Effector memory CD4-positive, alpha-beta T cell (primary cell): ENCODE measurements around the gene RBM38.

Source experiments
- DNase-seq, 3 donors: peaks; one replicate each; pipeline ENCODE4 v3.0.0-alpha.2; 2020
- H3K27ac ChIP-seq: 2 replicates; pipeline ENCODE4 v1.7.0; 2013; ENCODE audit warnings: mild to moderate bottlenecking, low read length, moderate library complexity; ENCODE audit not compliant: insufficient read depth, poor library complexity, severe bottlenecking
- H3K27me3 ChIP-seq: replicated peaks from 2 replicates; pipeline ENCODE4 v1.7.0; 2013; ENCODE audit warnings: mild to moderate bottlenecking, low read length; ENCODE audit not compliant: insufficient read depth, control insufficient read depth, poor library complexity, severe bottlenecking
- H3K36me3 ChIP-seq: 2 replicates; pipeline ENCODE4 v1.7.0; 2013; ENCODE audit warnings: mild to moderate bottlenecking, low read length, moderate library complexity; ENCODE audit not compliant: control insufficient read depth, insufficient read depth
- H3K4me1 ChIP-seq: 2 replicates; pipeline ENCODE4 v1.7.0; 2013; ENCODE audit warnings: low read length, mild to moderate bottlenecking; ENCODE audit not compliant: control insufficient read depth, insufficient read depth, poor library complexity, severe bottlenecking
- H3K4me3 ChIP-seq: 2 replicates; pipeline ENCODE4 v1.7.0; 2013; ENCODE audit warnings: low read length, low read depth, mild to moderate bottlenecking; ENCODE audit not compliant: insufficient read depth, poor library complexity, severe bottlenecking
- H3K9me3 ChIP-seq: 2 replicates; pipeline ENCODE4 v1.7.0; 2013; ENCODE audit warnings: mild to moderate bottlenecking, low read length, moderate library complexity; ENCODE audit not compliant: control insufficient read depth

The RBM38 gene

DNA sequence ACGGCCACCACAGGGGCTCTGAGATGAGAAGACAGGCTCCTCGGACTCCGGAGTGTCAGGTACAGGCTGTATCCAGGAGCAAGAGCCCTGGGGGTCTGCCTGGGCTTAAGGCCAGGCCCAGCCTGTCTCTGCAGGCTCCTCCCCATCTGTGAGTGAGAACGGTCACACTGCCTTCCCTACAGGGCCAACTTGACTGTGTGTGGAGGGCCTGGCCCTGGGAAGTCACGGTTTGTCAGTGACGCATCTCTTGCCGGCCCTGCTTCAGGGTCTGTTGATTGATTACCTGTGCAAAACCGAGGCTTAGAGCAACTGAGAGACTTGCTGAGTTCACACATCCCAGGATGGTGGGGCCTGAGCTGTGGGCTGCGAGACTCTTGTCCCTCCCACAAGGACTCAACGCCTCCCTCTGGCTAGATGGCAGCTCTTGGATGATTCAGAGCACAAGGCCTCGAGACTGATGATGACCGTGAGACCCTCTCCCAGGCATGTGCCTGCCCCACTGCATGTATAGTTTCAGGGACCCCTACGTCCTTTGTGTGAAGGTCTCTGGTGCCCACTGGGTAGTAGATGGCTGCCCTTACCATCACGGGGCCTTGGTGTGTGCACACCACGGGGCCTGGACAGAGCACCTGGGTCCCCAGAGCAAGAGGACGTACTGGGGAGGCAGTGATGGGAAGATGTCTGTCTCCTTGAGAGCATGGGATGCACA, 5.9 kb downstream of the RBM38 start:
- Histone ChIP-seq H3K27ac (peak overlapping the region; percentile 90), H3K36me3 (peaks cover 67% of the 10 kb centered on the region), H3K27me3 (no peaks in the 10 kb centered on the region), H3K4me3 (peak overlapping the region; percentile 24), H3K9me3 (no peaks in the 10 kb centered on the region), H3K4me1 (peaks cover 90% of the 10 kb centered on the region)
- DNase-seq, result no peak

DNA sequence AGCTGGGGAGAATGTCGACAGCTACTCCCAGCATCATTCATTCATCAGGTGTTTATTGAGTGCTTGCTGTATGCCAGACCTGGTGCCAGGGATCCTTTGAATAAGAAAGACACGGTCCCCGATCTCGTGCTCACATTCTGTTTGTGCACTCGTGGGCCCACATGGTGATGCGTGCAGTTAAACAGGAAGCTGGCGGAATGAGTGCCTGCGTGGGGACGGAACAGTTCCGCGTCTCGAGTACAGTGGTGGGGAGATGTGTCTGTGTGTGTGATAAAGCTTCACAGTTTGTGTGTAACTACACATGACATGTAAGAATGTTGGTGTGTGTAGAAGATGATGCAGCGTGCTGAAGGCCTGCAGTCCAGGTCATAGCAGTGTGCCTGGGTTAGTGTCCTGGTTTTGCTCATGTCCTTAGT, 6.5 kb downstream of the RBM38 start:
- DNase-seq, result peak; percentile 50 to 67 (median 57)
- H3K36me3 ChIP-seq, result peaks cover 71% of the 10 kb centered on the region
- peaks cover 91% of the 10 kb centered on the region for H3K4me1 ChIP-seq
- H3K4me3 ChIP-seq, result peak overlapping the region; percentile 24
- peak overlapping the region; percentile 90 for H3K27ac ChIP-seq
- no peaks in the 10 kb centered on the region for H3K27me3 ChIP-seq
- H3K9me3 ChIP-seq, result no peaks in the 10 kb centered on the region

DNA sequence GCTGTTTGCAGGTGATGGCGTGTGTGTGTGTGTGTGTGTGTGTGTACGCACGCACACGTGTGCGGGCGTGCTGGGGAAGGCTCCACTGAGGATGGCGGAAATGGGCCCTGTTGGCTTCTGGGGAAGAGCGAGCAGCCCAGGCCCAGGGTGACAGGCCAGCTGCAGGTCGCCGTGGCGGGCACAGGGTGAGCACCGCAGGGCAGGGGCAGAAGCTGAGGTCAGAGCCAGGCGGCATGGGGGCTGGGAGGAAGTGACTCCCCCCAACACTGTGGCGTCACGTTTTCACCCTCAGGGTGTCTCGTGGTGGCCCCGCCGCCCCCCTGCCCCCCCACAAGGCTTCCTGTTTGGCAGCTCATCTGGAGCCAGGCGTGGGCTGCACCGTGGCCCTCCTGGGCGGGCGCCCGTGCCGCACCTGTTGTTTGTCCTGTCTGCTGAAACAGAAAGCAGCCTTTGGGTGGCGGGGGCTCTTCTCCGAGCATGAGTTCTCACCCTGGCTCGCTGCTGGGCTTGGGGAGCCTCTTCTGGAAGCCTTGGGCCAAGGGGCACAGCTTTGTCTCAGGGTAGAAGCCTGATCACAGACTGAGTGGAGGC, 7.1 kb downstream of the RBM38 start:
- no peaks in the 10 kb centered on the region for H3K27me3 ChIP-seq
- peak; percentile 82 to 94 (median 89) for DNase-seq
- H3K9me3 ChIP-seq, result no peaks in the 10 kb centered on the region
- H3K4me1 ChIP-seq, result peaks cover 94% of the 10 kb centered on the region
- H3K36me3 ChIP-seq, result peaks cover 76% of the 10 kb centered on the region
- peak overlapping the region; percentile 39 for H3K4me3 ChIP-seq
- peak overlapping the region; percentile 90 for H3K27ac ChIP-seq

DNA sequence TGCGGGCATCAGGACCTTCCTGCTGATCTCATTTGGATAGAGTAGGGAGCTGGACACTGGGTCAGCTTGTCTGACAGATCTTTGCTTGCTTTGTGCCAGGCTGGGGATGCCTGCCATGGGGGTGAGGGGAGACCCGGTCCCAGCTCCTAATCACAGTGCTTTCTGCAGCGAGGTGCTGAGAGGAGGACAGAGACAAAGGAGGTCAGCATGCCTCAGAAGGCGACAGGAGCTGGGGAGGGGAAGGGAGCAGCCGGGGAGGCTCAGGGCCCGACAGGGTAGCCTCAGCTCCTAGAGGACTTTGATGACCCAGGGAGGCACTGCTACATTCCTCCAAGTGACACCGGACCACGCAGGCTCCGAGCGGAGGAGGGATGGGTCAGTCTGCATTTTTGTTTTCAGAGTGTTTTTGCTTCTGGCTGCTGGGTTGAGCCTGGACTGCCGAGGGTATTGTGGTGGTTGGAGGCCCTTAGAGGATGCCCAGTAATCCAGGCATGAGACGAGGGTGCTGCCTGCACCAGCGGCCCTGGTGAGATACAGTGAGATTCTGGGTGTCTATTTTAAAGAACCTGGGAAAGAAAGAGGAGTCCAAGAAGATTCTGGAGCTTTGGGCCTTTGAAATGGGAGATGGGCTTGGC, 7.8 kb downstream of the RBM38 start:
- H3K27me3 ChIP-seq, result no peaks in the 10 kb centered on the region
- DNase-seq, result no peak
- H3K36me3 ChIP-seq, result peaks cover 76% of the 10 kb centered on the region
- peak overlapping the region; percentile 39 for H3K4me3 ChIP-seq
- H3K4me1 ChIP-seq, result peaks cover 88% of the 10 kb centered on the region
- H3K27ac ChIP-seq, result peak overlapping the region; percentile 90
- H3K9me3 ChIP-seq, result no peaks in the 10 kb centered on the region

DNA sequence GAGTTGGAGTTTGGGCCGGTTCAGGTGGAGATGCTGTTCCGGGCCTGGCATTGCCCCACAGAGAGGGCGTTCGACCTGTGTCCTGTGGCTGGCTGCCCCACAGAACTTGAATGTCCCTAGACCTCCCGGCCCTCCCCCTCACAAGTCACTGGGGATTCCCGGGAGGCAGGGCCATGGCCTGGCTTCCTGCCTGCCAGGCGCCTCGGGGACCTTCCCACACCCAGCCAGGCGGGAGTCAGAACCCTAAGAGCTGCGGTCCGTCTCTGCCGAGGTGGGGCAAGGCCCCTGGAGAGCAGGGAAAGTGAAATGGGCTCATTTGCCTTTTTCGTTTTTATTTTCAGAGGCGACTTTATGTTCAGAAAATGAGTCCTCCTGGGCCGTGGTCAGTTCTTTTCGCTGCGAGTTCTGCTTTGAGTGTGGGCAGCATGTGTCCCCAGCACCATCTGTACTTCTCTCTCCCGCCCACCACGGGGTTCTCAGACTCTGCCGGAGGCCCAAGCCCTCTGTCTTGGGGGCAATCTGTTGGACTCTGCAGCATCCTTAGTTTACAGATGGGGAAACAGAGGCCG, 8.5 kb downstream of the RBM38 start:
- H3K27me3 ChIP-seq, result no peaks in the 10 kb centered on the region
- peak overlapping the region; percentile 39 for H3K4me3 ChIP-seq
- peak; percentile 46 to 48 (median 47) for DNase-seq
- H3K4me1 ChIP-seq, result peaks cover 81% of the 10 kb centered on the region
- H3K36me3 ChIP-seq, result peaks cover 76% of the 10 kb centered on the region
- peak overlapping the region; percentile 90 for H3K27ac ChIP-seq
- H3K9me3 ChIP-seq, result no peaks in the 10 kb centered on the region

DNA sequence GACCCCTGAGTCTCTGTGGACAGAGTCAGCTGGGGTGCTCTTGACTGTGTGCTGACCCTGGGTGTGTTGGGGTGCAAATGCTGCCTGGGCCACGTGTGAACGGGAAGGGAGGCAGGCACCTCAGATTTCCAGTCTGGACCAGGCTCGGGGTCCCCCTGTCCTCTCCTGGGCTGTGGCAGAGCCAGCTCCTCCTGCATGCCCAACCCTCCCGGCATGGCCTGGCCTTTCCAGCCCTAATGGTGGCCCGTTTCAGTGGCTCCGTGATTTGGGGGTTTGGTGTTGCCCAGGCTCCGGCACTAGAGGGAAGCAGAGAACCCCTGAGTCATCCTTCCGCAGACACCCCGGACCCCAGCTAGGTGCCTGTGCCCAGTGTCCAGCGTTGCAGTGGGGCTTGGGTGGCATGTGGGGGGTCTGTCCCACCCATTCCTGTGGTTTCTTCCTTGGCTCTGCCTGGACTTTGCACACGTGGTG, 9.1 kb downstream of the RBM38 start:
- DNase-seq, result no peak
- H3K9me3 ChIP-seq, result no peaks in the 10 kb centered on the region
- H3K4me3 ChIP-seq, result peak overlapping the region; percentile 39
- H3K4me1 ChIP-seq, result peaks cover 77% of the 10 kb centered on the region
- H3K27ac ChIP-seq, result peak overlapping the region; percentile 90
- peaks cover 76% of the 10 kb centered on the region for H3K36me3 ChIP-seq
- H3K27me3 ChIP-seq, result no peaks in the 10 kb centered on the region

DNA sequence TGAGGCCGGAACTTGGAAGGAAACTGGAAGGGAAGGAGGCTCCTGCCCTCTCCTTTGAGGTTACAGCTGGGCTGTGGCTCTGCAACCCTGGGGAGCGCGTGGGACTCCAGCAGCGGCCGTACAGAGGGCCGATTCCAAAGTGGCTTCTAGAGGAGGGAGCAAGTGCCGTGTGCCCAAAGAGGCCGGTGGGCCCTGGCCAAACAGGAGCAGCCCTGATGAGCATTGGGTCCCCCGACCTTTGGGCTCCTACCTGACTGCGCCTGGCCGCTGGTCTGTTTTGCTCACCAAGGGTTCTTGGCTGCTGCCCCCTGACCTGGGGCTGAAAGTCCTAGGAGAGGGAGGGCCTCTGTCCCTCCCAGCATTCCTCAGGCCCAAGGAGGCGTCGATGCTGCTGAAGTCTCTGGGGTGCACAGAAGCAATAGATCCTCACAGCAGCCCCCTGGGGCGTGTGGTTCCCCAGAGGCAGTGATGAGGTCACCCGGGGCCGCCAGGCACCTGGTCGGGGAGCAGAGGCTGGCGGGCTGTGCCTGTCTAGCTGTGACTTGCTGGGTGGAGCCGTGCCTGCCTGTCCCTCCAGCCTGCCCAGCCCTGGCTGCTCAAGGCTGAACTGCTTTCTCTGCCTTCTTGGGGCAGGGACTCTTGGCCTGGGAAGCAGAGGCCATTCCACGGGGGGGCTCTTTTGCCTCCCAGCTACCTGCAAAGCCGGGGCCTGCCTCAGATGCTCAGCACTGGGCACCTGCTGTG, 9.8 kb downstream of the RBM38 start:
- Histone ChIP-seq H3K4me3 (no peak overlapping the region), H3K4me1 (peaks cover 70% of the 10 kb centered on the region), H3K9me3 (no peaks in the 10 kb centered on the region), H3K27me3 (no peaks in the 10 kb centered on the region), H3K36me3 (peaks cover 76% of the 10 kb centered on the region), H3K27ac (peak overlapping the region; percentile 28)
- DNase-seq, result no peak

DNA sequence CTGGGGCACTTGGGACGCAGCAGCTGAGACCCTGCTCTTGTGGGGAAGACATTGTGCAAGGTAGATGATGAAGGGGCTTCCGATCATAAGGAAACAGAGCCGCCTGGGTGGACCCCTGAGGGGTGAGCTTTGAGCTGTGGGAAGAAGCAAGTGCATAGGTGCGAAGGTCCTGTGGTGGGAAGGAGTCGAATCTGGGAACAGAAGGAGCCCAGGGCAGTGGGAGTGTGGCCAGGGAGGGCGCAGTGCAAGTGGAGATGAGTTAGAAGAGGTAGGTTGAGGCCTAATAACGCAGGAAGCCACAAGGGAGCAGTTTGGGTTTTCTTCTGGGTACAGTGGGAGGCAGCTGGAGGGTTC, 10.3 kb downstream of the RBM38 start:
- Histone ChIP-seq H3K27ac (peak overlapping the region; percentile 28), H3K36me3 (peaks cover 76% of the 10 kb centered on the region), H3K4me1 (peaks cover 65% of the 10 kb centered on the region), H3K27me3 (no peaks in the 10 kb centered on the region), H3K4me3 (no peak overlapping the region), H3K9me3 (no peaks in the 10 kb centered on the region)
- DNase-seq, result no peak

DNA sequence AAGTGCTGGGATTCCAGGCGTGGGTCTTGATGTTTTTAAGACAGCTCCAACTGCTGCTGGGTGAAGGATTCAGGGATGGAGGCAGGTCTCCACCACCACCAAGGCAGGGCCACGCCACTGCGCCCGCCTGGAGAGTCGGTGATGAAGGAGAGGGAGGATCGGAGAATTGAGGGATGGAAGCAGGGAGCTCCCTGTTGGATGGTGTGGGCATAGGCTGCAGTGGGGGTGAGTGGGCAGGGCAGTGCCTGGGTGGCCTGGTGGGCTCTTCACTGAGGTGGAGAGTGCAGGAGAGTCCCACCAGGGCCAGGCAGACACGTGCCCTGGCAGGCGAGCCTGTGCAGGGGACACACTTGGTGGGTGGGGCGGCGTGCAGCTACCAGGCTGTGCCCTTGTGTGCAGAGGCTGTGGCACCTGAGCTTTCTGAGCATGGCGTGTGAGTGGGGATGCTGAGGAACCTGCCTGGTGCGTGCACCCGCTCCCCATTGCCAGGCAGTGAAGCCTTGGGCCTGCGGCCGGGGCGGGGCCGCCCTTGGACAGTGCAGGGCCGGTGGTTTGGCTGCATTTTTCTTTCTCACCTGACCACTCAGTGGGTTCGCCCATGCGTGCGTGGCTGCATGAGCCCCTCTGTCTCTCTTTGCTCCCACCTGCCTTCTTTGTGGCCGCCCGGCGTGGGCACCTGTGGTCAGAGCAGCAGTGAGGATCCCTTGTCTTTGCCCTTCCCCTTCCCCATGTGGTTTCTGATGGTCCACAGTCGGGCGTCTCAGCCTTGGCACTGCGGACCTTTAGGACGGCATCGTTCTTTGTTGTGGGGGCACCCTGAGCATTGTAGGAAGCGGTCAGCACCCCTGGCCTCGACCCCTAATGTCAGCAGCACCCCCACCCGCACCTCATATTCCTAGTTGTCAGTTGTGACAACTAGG, 11.3 kb downstream of the RBM38 start:
- DNase-seq, result no peak
- Histone ChIP-seq H3K9me3 (no peaks in the 10 kb centered on the region), H3K4me3 (no peak overlapping the region), H3K27me3 (no peaks in the 10 kb centered on the region), H3K4me1 (peaks cover 55% of the 10 kb centered on the region), H3K27ac (peak overlapping the region; percentile 13), H3K36me3 (peaks cover 79% of the 10 kb centered on the region)
